ENCODE data around the gene CFAP61. TPM values are rescaled to one million over a fixed set of nuclear protein-coding genes. Genes with fewer than 3 reads are reported as not detected.

CFAP61 gene
- total and polyA plus RNA-seq, 9 of the 15 experiments (the other 6 are each of a cell fraction or from before 2014, with no cell fraction given) = 0.11 TPM; not detected in 8

DNA sequence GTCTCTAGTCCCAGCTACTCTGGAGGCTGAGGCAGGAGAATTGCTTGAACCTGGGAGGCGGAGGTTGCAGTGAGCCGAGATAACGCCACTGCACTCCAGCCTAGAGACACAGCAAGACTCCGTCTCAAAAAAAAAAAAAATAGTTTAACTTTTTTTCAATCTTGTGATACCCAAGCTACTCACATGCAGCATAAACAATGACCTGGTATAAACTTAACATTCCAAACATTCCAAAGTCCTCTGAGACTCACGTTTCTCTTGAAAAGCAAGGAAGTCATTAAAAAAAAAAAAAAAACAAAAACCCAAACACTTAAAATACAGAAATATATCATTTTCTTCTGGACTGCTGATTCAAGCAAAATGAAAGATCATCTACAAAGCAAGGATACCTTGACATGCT, 14.4 kb upstream of the CFAP61 start (continued):
- TF ChIP-seq, protein P1, sequence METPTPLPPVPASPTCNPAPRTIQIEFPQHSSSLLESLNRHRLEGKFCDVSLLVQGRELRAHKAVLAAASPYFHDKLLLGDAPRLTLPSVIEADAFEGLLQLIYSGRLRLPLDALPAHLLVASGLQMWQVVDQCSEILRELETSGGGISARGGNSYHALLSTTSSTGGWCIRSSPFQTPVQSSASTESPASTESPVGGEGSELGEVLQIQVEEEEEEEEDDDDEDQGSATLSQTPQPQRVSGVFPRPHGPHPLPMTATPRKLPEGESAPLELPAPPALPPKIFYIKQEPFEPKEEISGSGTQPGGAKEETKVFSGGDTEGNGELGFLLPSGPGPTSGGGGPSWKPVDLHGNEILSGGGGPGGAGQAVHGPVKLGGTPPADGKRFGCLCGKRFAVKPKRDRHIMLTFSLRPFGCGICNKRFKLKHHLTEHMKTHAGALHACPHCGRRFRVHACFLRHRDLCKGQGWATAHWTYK (CRISPR knock-in tag; IDR thresholded peaks at IDR 0.05) = no peak
- TF ChIP-seq ZNF134 (CRISPR knock-in tag; conservative IDR thresholded peaks at IDR 0.05) (no peak), MCM3 (IDR thresholded peaks at IDR 0.05) (no peak), XRCC5 (IDR thresholded peaks at IDR 0.05; ENCODE audit: low read depth, low read length) (no peak), ZNF76 (CRISPR knock-in tag; IDR thresholded peaks at IDR 0.05; ENCODE audit: borderline replicate concordance) (no peak)
- TF ChIP-seq, protein P2, sequence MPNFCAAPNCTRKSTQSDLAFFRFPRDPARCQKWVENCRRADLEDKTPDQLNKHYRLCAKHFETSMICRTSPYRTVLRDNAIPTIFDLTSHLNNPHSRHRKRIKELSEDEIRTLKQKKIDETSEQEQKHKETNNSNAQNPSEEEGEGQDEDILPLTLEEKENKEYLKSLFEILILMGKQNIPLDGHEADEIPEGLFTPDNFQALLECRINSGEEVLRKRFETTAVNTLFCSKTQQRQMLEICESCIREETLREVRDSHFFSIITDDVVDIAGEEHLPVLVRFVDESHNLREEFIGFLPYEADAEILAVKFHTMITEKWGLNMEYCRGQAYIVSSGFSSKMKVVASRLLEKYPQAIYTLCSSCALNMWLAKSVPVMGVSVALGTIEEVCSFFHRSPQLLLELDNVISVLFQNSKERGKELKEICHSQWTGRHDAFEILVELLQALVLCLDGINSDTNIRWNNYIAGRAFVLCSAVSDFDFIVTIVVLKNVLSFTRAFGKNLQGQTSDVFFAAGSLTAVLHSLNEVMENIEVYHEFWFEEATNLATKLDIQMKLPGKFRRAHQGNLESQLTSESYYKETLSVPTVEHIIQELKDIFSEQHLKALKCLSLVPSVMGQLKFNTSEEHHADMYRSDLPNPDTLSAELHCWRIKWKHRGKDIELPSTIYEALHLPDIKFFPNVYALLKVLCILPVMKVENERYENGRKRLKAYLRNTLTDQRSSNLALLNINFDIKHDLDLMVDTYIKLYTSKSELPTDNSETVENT (CRISPR knock-in tag; IDR thresholded peaks at IDR 0.05) = no peak
- TF ChIP-seq, protein P3, sequence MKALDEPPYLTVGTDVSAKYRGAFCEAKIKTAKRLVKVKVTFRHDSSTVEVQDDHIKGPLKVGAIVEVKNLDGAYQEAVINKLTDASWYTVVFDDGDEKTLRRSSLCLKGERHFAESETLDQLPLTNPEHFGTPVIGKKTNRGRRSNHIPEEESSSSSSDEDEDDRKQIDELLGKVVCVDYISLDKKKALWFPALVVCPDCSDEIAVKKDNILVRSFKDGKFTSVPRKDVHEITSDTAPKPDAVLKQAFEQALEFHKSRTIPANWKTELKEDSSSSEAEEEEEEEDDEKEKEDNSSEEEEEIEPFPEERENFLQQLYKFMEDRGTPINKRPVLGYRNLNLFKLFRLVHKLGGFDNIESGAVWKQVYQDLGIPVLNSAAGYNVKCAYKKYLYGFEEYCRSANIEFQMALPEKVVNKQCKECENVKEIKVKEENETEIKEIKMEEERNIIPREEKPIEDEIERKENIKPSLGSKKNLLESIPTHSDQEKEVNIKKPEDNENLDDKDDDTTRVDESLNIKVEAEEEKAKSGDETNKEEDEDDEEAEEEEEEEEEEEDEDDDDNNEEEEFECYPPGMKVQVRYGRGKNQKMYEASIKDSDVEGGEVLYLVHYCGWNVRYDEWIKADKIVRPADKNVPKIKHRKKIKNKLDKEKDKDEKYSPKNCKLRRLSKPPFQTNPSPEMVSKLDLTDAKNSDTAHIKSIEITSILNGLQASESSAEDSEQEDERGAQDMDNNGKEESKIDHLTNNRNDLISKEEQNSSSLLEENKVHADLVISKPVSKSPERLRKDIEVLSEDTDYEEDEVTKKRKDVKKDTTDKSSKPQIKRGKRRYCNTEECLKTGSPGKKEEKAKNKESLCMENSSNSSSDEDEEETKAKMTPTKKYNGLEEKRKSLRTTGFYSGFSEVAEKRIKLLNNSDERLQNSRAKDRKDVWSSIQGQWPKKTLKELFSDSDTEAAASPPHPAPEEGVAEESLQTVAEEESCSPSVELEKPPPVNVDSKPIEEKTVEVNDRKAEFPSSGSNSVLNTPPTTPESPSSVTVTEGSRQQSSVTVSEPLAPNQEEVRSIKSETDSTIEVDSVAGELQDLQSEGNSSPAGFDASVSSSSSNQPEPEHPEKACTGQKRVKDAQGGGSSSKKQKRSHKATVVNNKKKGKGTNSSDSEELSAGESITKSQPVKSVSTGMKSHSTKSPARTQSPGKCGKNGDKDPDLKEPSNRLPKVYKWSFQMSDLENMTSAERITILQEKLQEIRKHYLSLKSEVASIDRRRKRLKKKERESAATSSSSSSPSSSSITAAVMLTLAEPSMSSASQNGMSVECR (CRISPR knock-in tag; IDR thresholded peaks at IDR 0.05) = no peak
